GM10248 (cell line): ENCODE results near the gene NKX3-2.

Experiments
- CTCF ChIA-PET: fragments of 300-600 bp; sonication (Branson Sonifier 250); formaldehyde crosslinking; extraction: SDS; loops from one replicate; lab custom pipeline; 2021; ENCODE audit warnings: antibody characterized with exemption; lab: Yijun Ruan, JAX
- POLR2A ChIA-PET: fragments of 350-650 bp; sonication (Branson Sonifier 250); formaldehyde crosslinking; extraction: SDS; loops from one replicate; lab custom pipeline; 2020; ENCODE audit warnings: antibody characterized with exemption; lab: Yijun Ruan, JAX
- DNase-seq: peaks from one replicate; pipeline ENCODE4 v3.0.0; 2012; ENCODE audit errors: extremely low spot score
- CTCF ChIP-seq: IDR thresholded peaks from 2 replicates; pipeline ENCODE4 v1.5.1; 2012; ENCODE audit warnings: mild to moderate bottlenecking, low read depth; ENCODE audit errors: extremely low read depth, missing control alignments, control extremely low read depth

Gene NKX3-2

DNA sequence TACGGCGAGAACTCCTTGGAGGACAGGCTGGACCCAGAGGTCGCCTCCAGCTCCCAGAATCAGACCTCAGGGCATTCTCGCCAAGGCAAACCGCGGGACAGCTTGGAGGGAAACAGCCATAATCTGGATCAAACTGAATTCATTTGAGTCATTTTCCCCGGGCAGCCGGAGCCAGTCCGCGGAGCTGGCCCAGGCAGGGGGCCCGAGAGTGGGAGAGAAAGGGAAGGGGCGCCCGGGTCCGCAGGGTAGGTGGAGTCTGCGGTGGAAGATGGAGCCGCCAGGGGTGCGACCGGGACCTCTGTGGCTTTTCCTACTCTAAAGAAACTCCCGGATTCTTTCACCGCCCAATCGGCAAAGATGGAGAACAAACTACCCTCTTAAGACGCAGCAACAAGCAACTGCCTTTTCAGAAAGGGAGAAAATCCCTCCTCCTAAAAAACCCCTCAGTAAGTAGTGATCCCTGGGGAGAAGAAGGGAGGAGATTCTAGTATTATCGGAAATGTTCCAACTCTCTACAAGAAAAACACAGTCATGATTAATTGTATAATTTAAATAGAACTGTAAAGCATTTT is 5.2 kb downstream of the NKX3-2 start:
- ChIA-PET POLR2A (no interaction called here), CTCF (no interaction called here)
- peak; percentile 18 for DNase-seq
- no peak for TF ChIP-seq CTCF

DNA sequence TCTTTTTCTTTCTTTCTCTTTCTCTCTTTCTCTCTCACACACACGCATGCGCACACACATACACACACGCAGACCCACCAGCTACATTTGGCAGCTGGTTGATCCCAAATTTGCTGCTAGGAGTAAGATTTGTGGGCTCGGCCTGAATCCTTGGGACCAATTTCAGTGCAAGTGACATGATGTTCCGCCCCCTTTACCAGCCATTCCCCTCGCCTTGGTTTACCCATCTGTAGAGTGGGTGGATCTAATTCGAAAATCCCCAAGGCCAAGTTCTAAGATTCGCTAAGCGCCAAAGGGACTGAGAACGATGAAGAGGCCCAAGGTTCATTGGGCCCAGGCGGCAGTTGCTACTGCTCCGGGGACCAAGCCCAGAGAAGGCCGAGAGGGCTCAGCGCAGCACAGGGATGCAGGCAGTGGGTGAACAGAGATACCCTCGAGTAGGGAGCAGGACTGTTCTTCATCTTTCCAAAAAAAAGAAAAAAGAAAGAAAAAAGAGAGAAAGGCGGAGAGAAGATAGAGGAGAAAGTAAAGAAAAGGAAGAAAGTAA is 5.8 kb downstream of the NKX3-2 start:
- POLR2A ChIA-PET = no interaction called here
- CTCF ChIA-PET = no interaction called here
- TF ChIP-seq CTCF = no peak
- DNase-seq = no peak

- no peak for TF ChIP-seq CTCF
- peak; percentile 8 for DNase-seq
- ChIA-PET CTCF (interaction anchor here (1.7 to 2.1 kb wide), 2 partner anchors 11 kb away, joined by 4 to 9 read pairs; no protein-coding TSS in a partner anchor), POLR2A (no interaction called here)
These were observed 6.5 kb downstream of the NKX3-2 start for GRCh38 chr4:13537832-13538177.

DNA sequence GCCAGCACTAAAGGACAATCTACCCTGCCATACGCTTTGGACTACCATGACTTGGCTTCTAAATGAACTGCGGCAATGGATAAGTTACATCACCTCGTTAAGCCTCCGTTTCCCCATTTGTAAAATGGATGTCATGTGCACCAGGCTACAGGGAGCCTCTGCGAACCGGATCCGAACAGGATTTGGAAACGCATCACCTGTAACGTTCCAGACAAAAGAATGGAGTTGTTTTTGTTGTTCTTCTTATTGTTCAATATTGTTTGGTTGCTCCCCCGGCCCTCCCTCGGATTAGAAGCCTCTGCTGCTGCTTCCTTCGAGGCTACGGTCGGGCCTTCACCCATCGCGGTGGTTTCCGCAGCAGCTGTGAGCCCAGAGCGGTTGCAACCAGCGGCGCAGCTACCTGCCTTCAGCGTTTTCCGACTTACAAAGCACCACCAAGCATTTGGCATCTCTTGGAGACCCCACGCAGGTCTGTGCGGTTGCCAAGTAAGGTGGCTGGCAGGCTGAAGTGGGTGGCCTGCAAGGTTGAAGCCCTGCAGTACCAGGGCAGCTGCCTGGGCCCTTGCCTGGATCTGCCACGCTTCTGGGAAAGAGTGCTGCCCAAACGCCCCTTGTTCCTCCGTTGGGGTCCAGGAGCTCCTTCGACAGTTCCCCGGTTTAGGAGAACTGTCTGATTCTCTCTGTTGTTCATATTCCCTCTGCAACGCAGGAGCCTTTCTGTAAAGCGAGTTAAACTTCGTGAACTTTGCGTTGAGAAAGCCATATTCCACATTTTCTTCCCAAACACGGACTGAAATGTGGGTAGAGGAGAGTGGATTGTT is 7.1 kb downstream of the NKX3-2 start:
- no peak for TF ChIP-seq CTCF
- ChIA-PET CTCF (interaction anchor here (1.2 to 2.1 kb wide), 4 partner anchors 10 to 684 kb away, joined by 4 to 9 read pairs (median 4); no protein-coding TSS in a partner anchor), POLR2A (no interaction called here)
- DNase-seq = peak; percentile 17

- no peak for DNase-seq
- ChIA-PET CTCF (interaction anchor here (1.2 to 2.1 kb wide), 4 partner anchors 10 to 684 kb away, joined by 4 to 9 read pairs (median 4); no protein-coding TSS in a partner anchor), POLR2A (no interaction called here)
- no peak for TF ChIP-seq CTCF
These were observed 7.7 kb downstream of the NKX3-2 start for GRCh38 chr4:13536607-13537006.

GRCh38 chr4:13535708-13536361 is 8.5 kb downstream of the NKX3-2 start:
- CTCF ChIA-PET = interaction anchor here (1.2 to 2.6 kb wide), 4 partner anchors 9 to 683 kb away, joined by 4 to 9 read pairs (median 6); no protein-coding TSS in a partner anchor
- POLR2A ChIA-PET = no interaction called here
- peak; percentile 13 for DNase-seq
- TF ChIP-seq CTCF = no peak
